ENCODE results near the gene C8G.

The C8G gene

GRCh38 chr9:136951541-136952320, 6.7 kb downstream of the C8G start, which contains the start of gene LCN12:
LCN12 (plus strand) TSS chr9:136952273; CDS start chr9:136952328, 55 bp downstream.
- Histone ChIP-seq H3K4me3 (no peak within 1 kb of the TSS), H3K27ac (no peak within 1 kb of the TSS)
- DNase-seq (ENCODE audit: low spot score): no peak
- no peak for TF ChIP-seq CTCF (IDR thresholded peaks at IDR 0.05)

DNA sequence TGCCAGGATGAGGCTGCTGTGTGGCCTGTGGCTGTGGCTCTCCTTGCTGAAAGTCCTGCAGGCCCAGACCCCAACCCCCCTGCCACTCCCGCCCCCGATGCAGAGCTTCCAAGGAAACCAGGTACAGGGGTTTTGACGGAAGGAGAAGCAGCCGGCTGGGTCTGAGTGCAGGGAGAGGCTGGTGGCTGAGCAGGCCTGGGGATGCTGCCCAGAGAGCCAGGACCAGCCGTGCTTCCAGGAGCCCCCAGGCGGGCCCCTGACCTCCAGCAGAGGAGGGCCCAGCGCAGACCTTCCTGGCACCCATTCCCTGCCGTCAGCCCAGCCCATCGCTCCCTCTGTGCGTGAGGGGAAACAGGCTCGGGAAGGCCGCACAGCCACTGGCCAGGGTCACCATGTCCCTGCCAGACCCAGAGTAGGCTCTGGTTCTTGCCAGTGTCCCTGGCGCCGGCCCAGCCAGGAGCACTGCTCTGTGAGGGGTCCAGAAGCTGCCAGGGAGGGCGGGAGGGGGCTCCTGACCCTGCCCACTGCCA, 7.3 kb downstream of the C8G start:
- no peak for TF ChIP-seq CTCF (IDR thresholded peaks at IDR 0.05)
- no peak for DNase-seq (ENCODE audit: low spot score)
- Histone ChIP-seq H3K4me3 (no peak overlapping the region), H3K27ac (no peak overlapping the region)

GRCh38 chr9:136952876-136953770, 8.1 kb downstream of the C8G start:
- no peak overlapping the region for H3K4me3 ChIP-seq
- no peak overlapping the region for H3K27ac ChIP-seq
- no peak for DNase-seq (ENCODE audit: low spot score)

DNA sequence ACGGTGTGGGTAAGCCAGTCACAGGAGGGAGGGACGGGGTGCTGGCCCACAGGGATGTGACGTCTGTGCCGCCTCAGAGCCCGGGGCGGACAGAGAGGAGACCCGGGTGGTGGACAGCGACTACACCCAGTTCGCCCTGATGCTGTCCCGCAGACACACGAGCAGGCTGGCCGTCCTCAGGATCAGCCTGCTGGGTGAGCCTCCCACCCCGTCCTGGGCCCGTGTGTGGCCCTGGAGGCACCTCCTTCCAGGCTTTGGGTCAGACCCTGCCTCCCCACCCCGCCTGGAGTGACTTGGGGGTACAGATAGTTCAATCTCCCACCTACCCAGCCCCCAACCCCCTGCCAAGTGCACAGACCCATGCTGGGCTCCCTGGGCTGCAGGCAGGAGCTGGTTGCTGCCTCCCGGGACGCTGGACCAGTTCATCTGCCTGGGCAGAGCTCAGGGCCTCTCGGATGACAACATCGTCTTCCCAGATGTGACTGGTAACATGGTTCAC, 8.8 kb downstream of the C8G start:
- no peak for TF ChIP-seq CTCF (IDR thresholded peaks at IDR 0.05)
- no peak for DNase-seq (ENCODE audit: low spot score)
- Histone ChIP-seq H3K4me3 (no peak overlapping the region), H3K27ac (no peak overlapping the region)

More at GRCh38 chr9:136952876-136953770, 8.1 kb downstream of the C8G start:
- TF ChIP-seq CTCF (IDR thresholded peaks at IDR 0.05): no peak

GRCh38 chr9:136954270-136955083, 9.4 kb downstream of the C8G start:
- H3K27ac ChIP-seq: no peak overlapping the region
- TF ChIP-seq CTCF (IDR thresholded peaks at IDR 0.05): no peak
- H3K4me3 ChIP-seq: no peak overlapping the region
- DNase-seq (ENCODE audit: low spot score): no peak

DNA sequence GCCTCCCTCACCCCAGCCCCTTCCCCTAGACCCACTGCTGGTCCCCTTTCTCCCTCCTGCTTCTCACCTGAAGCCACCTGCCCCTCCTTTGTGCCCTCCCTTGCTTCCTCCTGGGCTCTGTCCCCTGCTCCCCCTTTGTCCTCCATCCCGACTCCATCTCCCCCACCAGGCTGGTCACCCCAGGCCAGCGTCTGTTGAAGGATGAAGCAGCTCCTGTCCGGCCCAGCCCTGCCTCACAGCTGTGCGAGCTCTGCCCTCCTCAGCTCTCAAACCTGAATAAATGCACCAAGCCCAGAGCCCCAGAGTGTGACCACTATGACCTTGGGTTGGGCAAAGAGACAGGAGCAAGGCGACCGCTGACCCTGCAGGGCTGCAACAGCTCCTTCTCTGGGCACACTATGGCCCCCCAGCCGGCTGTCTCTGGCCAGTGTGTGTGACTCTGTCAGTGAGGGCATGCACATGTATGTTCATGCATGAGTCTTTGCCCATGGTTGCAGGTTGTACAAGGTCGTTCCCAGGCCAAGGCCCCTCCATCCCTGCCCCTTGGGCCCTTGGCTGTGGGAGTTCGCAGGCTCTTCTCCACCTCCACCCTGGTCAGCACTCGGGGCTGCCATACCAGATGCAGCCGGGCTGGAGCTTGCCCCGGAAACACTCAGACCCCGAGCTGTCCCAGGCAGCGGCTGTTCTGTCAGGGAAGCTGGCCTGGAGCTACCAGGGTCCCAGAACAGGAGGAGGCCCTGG, 10.3 kb downstream of the C8G start:
- no peak for DNase-seq (ENCODE audit: low spot score)

More for the DNA sequence above, 10.3 kb downstream of the C8G start:
- TF ChIP-seq CTCF (IDR thresholded peaks at IDR 0.05): no peak
- H3K4me3 ChIP-seq: no peak overlapping the region
- H3K27ac ChIP-seq: no peak overlapping the region
